Fibroblast of villous mesenchyme (primary cell): ENCODE data around the gene KIF13A. TPM values are rescaled to one million over a fixed set of nuclear protein-coding genes. Genes with fewer than 3 reads are reported as not detected.
A peak's percentile ranks its signal among the peaks of the same experiment; 100 is the strongest.
"Not testable (repeated sequence)": the region's sequence is repeated elsewhere in the genome, so short reads cannot be mapped to it uniquely, and the experiment has no call there.

Source experiments
- DNase-seq: peaks from one replicate; pipeline ENCODE4 v3.0.0-alpha.2; 2010; ENCODE audit warnings: low read depth
- H3K4me3 ChIP-seq: 2 replicates; pipeline ENCODE4 v1.5.1; 2011; ENCODE audit warnings: low read depth, mild to moderate bottlenecking, low read length
- total RNA-seq: library from RNA; depleted of rRNA; stranded (reverse); fragments of >200 nt; gene quantifications from 2 replicates; pipeline ENCODE4 v1.2.3, GENCODE V29; 2012
- TF ChIP-seq, protein P1 (sequence below): IDR thresholded peaks from 2 replicates; pipeline ENCODE4 v1.5.1; 2012; ENCODE audit warnings: low read depth, mild to moderate bottlenecking, low read length; ENCODE audit not compliant: insufficient read depth

The KIF13A gene
- total RNA-seq, 1 donor = 49.2 TPM

DNA sequence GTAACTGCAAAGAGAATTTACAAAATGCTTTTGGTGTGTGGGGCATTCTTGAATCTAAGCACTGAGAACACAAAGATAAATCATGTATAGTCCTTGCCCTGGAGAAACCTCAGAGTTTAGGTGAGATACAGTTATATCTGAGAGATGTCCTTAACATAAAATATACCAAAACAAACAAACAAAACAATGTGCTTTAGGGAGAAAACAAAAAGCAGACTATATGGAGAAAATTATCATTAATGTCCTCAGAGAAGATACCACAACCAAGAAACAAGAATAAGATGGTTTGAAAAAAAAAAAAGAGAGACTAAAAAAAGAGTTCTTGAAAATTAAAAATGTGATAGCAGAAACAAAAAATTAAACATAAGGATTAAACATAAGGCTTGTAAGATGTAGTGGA is 8.0 kb downstream of the KIF13A start:
- H3K4me3 ChIP-seq = no peak overlapping the region
- TF ChIP-seq, protein P1, sequence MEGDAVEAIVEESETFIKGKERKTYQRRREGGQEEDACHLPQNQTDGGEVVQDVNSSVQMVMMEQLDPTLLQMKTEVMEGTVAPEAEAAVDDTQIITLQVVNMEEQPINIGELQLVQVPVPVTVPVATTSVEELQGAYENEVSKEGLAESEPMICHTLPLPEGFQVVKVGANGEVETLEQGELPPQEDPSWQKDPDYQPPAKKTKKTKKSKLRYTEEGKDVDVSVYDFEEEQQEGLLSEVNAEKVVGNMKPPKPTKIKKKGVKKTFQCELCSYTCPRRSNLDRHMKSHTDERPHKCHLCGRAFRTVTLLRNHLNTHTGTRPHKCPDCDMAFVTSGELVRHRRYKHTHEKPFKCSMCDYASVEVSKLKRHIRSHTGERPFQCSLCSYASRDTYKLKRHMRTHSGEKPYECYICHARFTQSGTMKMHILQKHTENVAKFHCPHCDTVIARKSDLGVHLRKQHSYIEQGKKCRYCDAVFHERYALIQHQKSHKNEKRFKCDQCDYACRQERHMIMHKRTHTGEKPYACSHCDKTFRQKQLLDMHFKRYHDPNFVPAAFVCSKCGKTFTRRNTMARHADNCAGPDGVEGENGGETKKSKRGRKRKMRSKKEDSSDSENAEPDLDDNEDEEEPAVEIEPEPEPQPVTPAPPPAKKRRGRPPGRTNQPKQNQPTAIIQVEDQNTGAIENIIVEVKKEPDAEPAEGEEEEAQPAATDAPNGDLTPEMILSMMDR = no peak
- DNase-seq = no peak

DNA sequence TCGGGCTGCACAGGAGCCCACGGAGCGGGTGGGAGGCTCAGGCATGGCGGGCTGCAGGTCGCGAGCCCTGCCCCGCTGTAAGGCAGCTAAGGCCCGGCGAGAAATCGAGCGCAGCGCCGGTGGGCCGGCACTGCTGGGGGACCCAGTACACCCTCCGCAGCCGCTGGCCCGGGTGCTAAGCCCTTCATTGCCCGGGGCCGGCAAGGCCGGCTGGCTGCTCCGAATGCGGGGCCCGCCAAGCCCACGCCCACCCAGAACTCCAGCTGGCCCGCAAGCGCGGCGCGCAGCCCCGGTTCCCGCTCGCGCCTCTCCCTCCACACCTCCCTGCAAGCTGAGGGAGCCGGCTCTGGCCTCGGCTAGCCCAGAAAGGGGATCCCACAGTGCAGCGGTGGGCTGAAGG is 11.2 kb downstream of the KIF13A start:
- H3K4me3 ChIP-seq, DNase-seq: not testable (repeated sequence)

DNA sequence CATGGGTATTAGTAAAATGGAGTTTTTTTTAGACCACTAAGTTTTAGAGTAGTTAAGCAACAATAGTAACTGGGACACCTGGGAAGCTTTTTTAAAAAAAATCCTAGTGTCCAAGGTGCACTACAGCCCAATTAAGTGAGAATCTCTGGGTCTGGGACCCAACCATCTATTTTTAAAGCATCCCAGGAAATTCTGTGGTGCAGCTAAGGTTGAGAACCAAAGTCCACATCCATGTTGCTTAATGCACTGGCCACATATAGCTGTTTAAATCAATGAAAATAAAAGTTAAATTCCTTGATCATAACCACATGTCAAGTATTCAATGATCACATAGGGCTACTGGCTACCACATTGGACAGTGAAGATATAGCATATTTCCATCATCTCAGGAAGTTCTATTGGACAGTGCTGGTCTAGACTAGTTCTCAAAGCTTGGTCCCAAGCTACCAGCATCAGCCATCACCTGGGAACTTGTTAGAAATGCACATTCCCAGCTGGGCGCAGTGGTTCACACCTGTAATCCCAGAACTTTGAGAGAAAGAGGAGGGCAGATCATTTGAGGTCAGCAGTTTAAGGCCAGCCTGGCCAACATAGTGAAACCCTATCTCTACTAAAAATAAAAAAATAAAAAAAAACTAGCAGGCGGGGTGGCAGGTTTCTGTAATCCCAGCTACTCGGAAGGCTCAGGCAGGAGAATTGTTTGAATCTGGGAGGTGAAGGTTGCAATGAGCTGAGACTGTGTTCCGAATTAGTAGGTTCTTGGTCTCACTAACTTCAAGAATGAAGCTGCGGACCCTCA is 12.7 kb downstream of the KIF13A start:
- H3K4me3 ChIP-seq = no peak overlapping the region
- TF ChIP-seq, protein P1 = no peak
- no peak for DNase-seq

DNA sequence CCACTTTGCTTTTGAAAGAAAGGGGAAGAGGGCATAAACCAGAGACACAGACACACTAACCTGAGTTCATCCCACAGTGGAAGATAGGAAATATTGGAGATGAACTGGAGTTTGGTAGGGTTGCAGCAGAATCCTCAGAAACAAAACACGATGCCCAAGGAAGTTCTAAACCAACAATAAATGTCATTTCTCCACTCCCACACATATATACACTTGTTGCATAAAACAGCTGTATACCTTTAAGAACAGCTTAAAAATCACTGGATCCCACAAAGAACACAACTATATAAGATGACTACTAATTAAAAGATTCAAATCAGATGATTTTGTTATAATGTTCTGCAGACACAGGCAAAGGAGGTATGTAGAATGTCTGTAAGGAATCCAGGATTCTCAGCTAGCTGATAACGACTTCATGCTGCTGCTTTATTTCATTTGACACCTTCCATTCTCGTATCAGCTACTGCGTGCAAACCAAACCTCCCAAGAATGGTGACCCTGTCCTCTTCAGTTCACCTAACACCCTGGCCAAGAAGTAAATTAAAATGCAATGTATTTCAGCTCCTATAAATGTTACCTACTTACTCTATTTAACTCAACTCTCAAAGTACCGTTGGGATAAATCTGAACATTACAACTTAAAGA is 14.3 kb downstream of the KIF13A start:
- TF ChIP-seq, protein P1 = no peak
- peak; percentile 73 for DNase-seq

DNA sequence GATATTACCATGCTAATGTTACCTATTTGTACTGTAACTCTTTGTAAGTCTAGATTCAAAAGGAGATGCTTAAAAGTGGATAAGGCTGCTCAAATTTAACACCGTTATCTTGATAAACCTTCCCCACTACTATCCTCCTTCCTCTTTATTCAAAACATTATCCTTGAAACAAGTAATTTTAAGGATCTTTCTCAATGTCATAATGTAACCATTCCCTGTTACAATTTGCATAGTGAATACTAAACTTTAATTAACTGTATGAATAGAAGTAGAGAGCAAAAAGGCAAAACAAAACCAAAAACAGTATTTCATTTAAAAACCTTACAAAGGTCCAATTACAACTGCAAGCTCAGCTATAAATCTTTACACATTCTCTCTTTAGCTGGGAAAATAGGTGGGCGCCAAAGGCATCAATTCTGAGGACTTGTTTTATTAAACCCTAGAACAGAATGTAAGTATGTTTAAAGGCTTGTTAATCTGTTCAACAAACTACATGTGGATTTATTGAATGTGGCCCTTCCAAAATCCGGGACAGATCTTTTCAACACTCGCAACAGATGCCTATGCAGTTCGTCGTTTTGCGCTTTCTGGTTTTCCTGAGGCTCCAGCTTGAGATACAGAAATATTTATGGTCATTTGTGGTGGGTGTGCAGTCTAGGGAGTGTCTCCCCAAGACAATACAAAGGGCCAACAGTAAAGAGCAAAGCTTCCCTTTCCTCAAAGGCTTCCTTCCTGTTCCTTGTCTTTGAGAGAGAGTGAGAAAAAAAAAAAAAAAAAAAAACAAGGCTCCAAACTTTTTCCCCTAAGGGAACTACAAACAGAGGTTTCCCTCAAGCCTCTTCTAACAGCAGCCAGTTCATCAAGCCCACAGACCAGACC is 15.1 kb downstream of the KIF13A start:
- no peak for DNase-seq
- no peak overlapping the region for H3K4me3 ChIP-seq

More for the DNA sequence above, 14.3 kb downstream of the KIF13A start:
- no peak overlapping the region for H3K4me3 ChIP-seq

DNA sequence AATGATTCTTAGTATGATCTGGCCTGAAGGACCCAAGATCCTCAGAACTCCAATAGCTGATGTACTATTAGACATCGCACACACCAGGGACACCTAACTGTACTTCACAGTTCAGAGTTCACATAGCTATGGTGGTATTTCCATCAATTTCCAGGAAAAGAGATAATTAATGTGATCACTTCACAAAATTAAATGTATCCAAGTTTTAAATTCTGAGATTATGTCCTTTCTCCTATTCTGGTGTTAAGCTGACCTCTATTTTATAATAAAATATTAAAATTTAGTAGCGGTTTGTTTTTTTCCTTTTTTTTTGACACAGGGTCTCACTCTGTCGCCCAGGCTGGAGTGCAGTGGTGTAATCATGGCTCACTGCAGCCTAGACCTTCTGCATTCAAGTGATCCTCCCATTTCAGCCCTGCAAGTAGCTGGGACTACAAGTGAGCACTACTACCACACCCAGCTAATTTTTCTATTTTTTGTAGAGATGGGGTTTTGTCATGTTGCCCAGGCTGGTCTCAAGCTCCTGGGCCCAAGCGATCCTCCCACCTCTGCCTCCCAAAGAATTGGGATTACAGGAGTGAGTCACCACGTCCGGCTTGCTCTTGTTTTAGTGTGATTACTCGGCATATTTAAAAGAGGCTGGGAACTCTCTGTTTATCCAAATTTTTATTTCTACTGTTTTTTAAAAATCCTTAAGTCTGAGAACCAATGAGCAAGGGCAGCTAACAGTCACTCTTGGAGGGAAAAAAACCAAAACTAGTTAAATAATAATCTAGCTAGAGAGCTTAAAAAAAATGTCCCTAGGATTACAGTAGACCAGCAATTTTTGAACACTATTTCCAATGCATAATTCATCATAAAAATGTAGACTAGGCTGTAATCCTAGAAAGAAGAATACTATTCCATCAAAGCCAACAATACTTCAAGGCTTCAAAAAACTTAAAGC is 16.0 kb downstream of the KIF13A start:
- TF ChIP-seq, protein P1 = no peak

More for the DNA sequence above, 15.1 kb downstream of the KIF13A start:
- TF ChIP-seq, protein P1 = no peak

More for the DNA sequence above, 16.0 kb downstream of the KIF13A start:
- H3K4me3 ChIP-seq = no peak overlapping the region
- DNase-seq = peak; percentile 80
